Loucy (cell line): ENCODE results near the gene PTGDS.

Experiments used
- H2AFZ ChIP-seq: fragments of 200-600 bp; sonication (generic); 2 replicates; pipeline ENCODE4 v1.6.0; 2016; ENCODE audit warnings: antibody characterized with exemption, mild to moderate bottlenecking, low read length, moderate library complexity
- H3F3A ChIP-seq: fragments of 200-600 bp; 2 replicates; pipeline ENCODE4 v1.6.0; 2016; ENCODE audit warnings: antibody characterized with exemption, low read depth, mild to moderate bottlenecking
- H3K27me3 ChIP-seq: fragments of 200-600 bp; sonication (generic); 2 replicates; pipeline ENCODE4 v1.6.1; 2014; ENCODE audit warnings: low read length, mild to moderate bottlenecking; ENCODE audit not compliant: insufficient read depth, poor library complexity, severe bottlenecking
- H3K36me3 ChIP-seq: fragments of 200-600 bp; sonication (generic); 2 replicates; pipeline ENCODE4 v1.6.1; 2016; ENCODE audit warnings: low read length; ENCODE audit not compliant: insufficient read depth
- H3K4me1 ChIP-seq: fragments of 200-600 bp; sonication (generic); 2 replicates; pipeline ENCODE4 v1.5.1; 2014; ENCODE audit warnings: low read length, mild to moderate bottlenecking; ENCODE audit not compliant: insufficient read depth, poor library complexity, severe bottlenecking
- H3K4me2 ChIP-seq: fragments of 200-600 bp; sonication (generic); 2 replicates; pipeline ENCODE4 v1.6.0; 2014; ENCODE audit warnings: antibody characterized with exemption, low read length, low read depth, mild to moderate bottlenecking; ENCODE audit not compliant: poor library complexity, severe bottlenecking
- H3K4me3 ChIP-seq: fragments of 200-600 bp; sonication (generic); 2 replicates; pipeline ENCODE4 v1.5.1; 2014; ENCODE audit warnings: low read length, mild to moderate bottlenecking, mixed read lengths; ENCODE audit not compliant: poor library complexity, severe bottlenecking
- H3K79me2 ChIP-seq: fragments of 200-600 bp; sonication (generic); 2 replicates; pipeline ENCODE4 v1.6.1; 2014; ENCODE audit warnings: low read length; ENCODE audit not compliant: insufficient read depth
- H3K9ac ChIP-seq: fragments of 200-600 bp; sonication (generic); 2 replicates; pipeline ENCODE4 v1.6.0; 2014; ENCODE audit warnings: mild to moderate bottlenecking, low read depth, low read length, moderate library complexity; ENCODE audit not compliant: poor library complexity, severe bottlenecking
- H3K9me2 ChIP-seq: fragments of 200-600 bp; sonication (generic); replicated peaks from 2 replicates; pipeline ENCODE4 v1.6.1; 2016; ENCODE audit warnings: low read depth, low read length, mixed read lengths
- H3K9me3 ChIP-seq: fragments of 200-600 bp; sonication (generic); 2 replicates; pipeline ENCODE4 v1.6.1; 2014; ENCODE audit warnings: mild to moderate bottlenecking, antibody characterized with exemption, low read length, low read depth; ENCODE audit not compliant: insufficient read depth
- H4K20me1 ChIP-seq: fragments of 200-600 bp; sonication (generic); 2 replicates; pipeline ENCODE4 v1.6.0; 2014; ENCODE audit warnings: antibody characterized with exemption, low read length, mild to moderate bottlenecking; ENCODE audit not compliant: insufficient read depth, poor library complexity, severe bottlenecking
- CTCF ChIP-seq: fragments of 200-600 bp; sonication (generic); conservative IDR thresholded peaks from 2 replicates; pipeline ENCODE4 v1.5.1; 2014; ENCODE audit warnings: mild to moderate bottlenecking, antibody characterized with exemption, low read length
- EZH2phosphoT487 ChIP-seq: fragments of 200-600 bp; IDR thresholded peaks from 2 replicates; pipeline ENCODE4 v1.6.1; 2018; ENCODE audit warnings: antibody characterized with exemption, mild to moderate bottlenecking, moderate library complexity, borderline replicate concordance

PTGDS gene

GRCh38 chr9:136983656-136984314 lies 6.5 kb downstream of the PTGDS start:
- no peak overlapping the region for H2AFZ ChIP-seq
- H3K4me1 ChIP-seq = no peaks in the 10 kb centered on the region
- H3K4me3 ChIP-seq = no peak overlapping the region
- no peaks in the 10 kb centered on the region for H3K27me3 ChIP-seq
- H3K9me2 ChIP-seq = no peaks in the 10 kb centered on the region
- no peak overlapping the region for H3K4me2 ChIP-seq
- no peaks in the 10 kb centered on the region for H3K36me3 ChIP-seq
- no peaks in the 10 kb centered on the region for H3K79me2 ChIP-seq
- H4K20me1 ChIP-seq = no peaks in the 10 kb centered on the region
- H3K9me3 ChIP-seq = no peaks in the 10 kb centered on the region
- TF ChIP-seq EZH2phosphoT487 (no peak), CTCF (no peak)
- H3K9ac ChIP-seq = no peak overlapping the region
- no peaks in the 10 kb centered on the region for H3F3A ChIP-seq

GRCh38 chr9:136984464-136985026 lies 7.2 kb downstream of the PTGDS start:
- Histone ChIP-seq H3K4me1 (no peaks in the 10 kb centered on the region), H3K4me3 (no peak overlapping the region), H3K9ac (no peak overlapping the region), H4K20me1 (no peaks in the 10 kb centered on the region), H3K36me3 (no peaks in the 10 kb centered on the region), H3K27me3 (no peaks in the 10 kb centered on the region), H3K79me2 (no peaks in the 10 kb centered on the region), H3F3A (no peaks in the 10 kb centered on the region), H3K9me3 (no peaks in the 10 kb centered on the region), H3K9me2 (no peaks in the 10 kb centered on the region), H3K4me2 (no peak overlapping the region), H2AFZ (no peak overlapping the region)
- no peak for TF ChIP-seq EZH2phosphoT487
- no peak for TF ChIP-seq CTCF

- Histone ChIP-seq H3K36me3 (no peaks in the 10 kb centered on the region), H2AFZ (no peak overlapping the region), H3K79me2 (no peaks in the 10 kb centered on the region), H3F3A (no peaks in the 10 kb centered on the region), H3K4me1 (no peaks in the 10 kb centered on the region), H3K9me3 (no peaks in the 10 kb centered on the region), H3K4me2 (no peak overlapping the region), H3K9ac (no peak overlapping the region), H3K9me2 (no peaks in the 10 kb centered on the region), H3K27me3 (no peaks in the 10 kb centered on the region), H3K4me3 (no peak overlapping the region), H4K20me1 (no peaks in the 10 kb centered on the region)
- TF ChIP-seq CTCF = no peak
- TF ChIP-seq EZH2phosphoT487 = no peak
These were observed 7.8 kb downstream of the PTGDS start for GRCh38 chr9:136985027-136985602.
